Raji (cell line): Measurements from ENCODE around the gene PRR20C.
"Not testable (repeated sequence)": the region's sequence is repeated elsewhere in the genome, so short reads cannot be mapped to it uniquely, and the experiment has no call there.

Experiments
- POLR2A ChIP-seq: IDR thresholded peaks from 2 replicates; pipeline ENCODE4 v1.6.1; 2011; ENCODE audit warnings: low read depth, low read length, control low read depth; ENCODE audit not compliant: insufficient read depth

Gene PRR20C

DNA sequence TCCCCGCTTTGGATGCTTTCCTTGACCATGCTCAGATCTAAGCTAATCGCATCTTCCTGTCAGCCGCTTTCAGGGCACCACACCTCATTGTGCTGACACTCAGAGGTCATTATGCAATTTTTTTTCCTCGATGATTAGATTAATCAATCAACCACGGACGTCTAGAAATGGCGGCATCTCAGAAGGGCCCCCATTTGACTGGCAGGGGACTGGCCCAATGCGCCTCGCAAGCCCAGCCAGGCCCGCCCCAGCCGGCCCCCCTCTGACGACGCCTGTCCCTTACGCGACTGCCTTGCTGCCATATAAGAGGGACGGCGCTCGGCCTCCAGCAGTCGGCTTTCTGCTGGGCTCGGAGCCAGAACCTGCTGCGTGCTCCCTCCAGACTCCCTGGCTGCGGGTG lies at the start of gene PRR20C:
Gene PRR20C (plus strand): TSS at position 301 of the 400 bp plus-strand sequence. CDS start 387 bp downstream, outside the sequence.
- not testable (repeated sequence) for TF ChIP-seq POLR2A

DNA sequence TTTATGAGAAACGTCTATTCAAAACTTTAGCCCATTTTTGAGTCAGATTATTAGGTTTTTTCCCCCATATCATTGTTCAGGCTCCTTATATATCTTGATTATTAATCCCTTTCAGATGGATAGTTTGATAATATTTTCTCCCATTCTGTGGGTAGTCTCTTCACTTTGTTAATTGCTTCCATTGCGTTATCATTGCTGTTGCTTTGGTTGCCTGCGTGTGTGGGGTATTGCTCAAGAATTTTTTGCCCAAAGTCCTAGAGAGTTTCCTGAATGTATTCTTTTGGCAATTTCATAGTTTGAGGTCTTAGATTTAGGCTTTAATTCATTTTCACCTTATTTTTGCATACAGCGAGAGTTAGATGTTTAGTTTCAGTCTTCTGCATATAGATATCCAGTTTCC lies 38.9 kb upstream of the PRR20C start:
- TF ChIP-seq POLR2A, result no peak

DNA sequence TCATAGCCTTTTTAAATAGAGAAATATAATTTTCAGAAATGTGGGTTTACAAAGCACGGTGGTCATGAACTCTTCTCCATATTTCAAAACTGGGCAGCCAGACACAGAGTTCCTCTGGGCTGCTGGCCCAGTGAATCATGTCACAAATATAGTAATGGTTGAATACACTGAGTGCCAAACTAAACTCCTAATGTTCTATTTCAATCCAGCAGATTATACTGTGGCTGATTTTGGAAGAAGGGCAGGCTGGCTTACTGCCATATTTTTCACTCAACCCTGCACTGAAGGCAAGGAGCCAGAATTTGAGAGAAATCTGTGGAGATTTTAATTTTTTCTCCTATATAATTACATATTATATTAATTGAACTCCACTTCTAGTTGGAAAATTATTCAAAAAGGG lies 30.2 kb upstream of the PRR20C start:
- TF ChIP-seq POLR2A, result no peak

DNA sequence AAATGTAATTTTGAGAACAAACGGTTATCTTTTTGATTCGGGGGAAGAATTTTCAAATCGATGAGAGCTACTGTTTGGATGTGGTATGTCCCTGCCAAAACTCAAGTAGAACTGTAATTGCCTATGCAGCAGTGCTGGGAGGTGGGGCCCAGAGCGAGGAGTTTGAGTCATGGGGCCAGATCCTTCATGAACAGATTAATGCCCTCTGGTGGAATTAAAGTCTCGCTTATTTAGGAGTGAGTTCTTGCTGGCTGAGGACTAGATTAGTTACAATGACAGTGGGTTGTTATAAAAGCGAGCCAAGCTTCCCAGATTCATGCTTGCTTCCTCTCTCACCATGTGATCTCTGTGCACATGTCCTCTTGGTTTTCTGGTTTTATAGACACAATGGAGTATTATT lies 25.0 kb upstream of the PRR20C start:
- TF ChIP-seq POLR2A, result no peak

DNA sequence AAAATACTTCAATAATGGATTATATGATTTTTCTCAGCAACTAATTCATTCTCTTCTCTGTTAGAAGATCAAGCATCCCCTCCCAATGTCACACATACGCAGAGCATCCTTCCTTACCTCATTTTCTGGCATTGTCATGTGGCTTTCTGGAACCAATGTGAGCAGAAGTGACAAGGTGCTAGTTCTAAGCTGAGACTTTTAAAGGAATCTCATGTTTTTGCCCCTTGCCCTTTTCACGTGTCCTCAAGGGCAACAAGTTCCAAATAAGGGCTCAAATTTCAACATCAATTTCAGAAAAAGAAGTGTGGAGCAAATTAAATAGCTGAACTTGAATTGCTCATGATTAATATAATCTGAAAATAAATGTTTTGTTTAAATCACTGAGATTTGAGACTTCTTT lies 17.8 kb upstream of the PRR20C start:
- TF ChIP-seq POLR2A, result no peak

DNA sequence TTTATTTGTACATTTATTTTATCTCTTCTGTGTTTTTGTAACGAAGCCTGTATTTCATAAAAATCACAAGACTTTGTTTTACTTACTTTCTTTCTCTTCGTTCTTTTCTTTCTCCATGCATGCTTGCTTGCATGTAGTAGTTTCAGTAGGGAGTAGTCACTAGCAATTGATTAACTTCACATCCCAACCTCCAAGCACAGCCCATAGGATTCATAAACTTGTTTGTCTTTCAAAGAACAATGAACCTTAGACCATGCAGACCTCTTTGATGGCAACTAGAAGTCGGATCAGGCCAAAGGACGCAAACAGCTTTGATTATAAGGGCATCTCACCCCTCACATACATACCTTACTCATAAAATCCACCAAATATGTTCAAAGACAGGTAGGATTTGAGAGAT lies 16.3 kb upstream of the PRR20C start:
- TF ChIP-seq POLR2A, result no peak

DNA sequence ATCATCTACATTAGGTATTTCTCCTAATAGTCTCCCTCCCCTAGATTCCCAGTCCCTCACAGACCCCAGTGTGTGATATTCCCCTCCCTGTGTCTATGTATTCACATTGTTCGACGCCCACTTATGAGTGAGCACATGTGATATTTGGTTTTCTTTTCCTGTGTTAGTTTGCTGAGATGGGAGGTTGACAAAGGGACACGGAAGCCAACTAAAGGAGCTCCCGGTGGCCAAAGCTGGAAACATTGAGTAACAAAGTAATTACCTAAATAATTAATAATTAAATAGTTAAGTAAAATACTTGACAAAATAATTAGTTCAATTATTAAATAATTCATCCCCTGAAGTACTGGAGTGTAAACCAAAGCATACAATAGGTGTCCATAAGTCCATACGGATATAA lies 14.9 kb upstream of the PRR20C start:
- TF ChIP-seq POLR2A, result no peak

DNA sequence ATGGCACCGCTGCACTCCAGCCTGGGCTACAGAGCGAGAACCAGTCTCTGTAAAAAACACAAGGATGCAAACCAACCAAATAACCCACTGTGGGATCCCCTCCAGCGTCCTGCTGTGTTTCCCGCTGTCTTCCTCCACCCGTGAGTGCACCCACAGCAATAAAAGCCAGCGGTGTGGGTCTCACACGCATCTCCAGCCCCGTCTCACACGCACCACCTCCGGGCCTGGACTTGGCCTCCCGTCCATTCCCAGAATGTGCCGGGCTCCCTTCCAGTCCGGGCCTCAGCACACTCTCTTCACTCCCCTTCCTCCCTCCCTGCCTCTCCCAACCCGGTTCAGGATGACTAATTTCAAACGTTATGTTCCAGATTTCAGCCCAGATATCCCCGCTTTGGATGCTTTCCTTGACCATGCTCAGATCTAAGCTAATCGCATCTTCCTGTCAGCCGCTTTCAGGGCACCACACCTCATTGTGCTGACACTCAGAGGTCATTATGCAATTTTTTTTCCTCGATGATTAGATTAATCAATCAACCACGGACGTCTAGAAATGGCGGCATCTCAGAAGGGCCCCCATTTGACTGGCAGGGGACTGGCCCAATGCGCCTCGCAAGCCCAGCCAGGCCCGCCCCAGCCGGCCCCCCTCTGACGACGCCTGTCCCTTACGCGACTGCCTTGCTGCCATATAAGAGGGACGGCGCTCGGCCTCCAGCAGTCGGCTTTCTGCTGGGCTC lies 13.5 kb upstream of the PRR20C start, which contains the start of gene PRR20A:
Gene PRR20A (plus strand): TSS at position 684 of the 734 bp plus-strand sequence. CDS start 387 bp downstream, outside the sequence.
- not testable (repeated sequence) for TF ChIP-seq POLR2A

DNA sequence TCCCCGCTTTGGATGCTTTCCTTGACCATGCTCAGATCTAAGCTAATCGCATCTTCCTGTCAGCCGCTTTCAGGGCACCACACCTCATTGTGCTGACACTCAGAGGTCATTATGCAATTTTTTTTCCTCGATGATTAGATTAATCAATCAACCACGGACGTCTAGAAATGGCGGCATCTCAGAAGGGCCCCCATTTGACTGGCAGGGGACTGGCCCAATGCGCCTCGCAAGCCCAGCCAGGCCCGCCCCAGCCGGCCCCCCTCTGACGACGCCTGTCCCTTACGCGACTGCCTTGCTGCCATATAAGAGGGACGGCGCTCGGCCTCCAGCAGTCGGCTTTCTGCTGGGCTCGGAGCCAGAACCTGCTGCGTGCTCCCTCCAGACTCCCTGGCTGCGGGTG lies 6.7 kb upstream of the PRR20C start, which contains the start of gene PRR20B:
Gene PRR20B (plus strand): TSS at position 301 of the 400 bp plus-strand sequence. CDS start 387 bp downstream, outside the sequence.
- TF ChIP-seq POLR2A, result not testable (repeated sequence)

DNA sequence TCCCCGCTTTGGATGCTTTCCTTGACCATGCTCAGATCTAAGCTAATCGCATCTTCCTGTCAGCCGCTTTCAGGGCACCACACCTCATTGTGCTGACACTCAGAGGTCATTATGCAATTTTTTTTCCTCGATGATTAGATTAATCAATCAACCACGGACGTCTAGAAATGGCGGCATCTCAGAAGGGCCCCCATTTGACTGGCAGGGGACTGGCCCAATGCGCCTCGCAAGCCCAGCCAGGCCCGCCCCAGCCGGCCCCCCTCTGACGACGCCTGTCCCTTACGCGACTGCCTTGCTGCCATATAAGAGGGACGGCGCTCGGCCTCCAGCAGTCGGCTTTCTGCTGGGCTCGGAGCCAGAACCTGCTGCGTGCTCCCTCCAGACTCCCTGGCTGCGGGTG lies 6.5 kb downstream of the PRR20C start, which contains the start of gene PRR20D:
Gene PRR20D (plus strand): TSS at position 301 of the 400 bp plus-strand sequence. CDS start 387 bp downstream, outside the sequence.
- not testable (repeated sequence) for TF ChIP-seq POLR2A

DNA sequence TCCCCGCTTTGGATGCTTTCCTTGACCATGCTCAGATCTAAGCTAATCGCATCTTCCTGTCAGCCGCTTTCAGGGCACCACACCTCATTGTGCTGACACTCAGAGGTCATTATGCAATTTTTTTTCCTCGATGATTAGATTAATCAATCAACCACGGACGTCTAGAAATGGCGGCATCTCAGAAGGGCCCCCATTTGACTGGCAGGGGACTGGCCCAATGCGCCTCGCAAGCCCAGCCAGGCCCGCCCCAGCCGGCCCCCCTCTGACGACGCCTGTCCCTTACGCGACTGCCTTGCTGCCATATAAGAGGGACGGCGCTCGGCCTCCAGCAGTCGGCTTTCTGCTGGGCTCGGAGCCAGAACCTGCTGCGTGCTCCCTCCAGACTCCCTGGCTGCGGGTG lies 13.0 kb downstream of the PRR20C start, which contains the start of gene PRR20E:
Gene PRR20E (plus strand): TSS at position 301 of the 400 bp plus-strand sequence. CDS start 387 bp downstream, outside the sequence.
- TF ChIP-seq POLR2A, result not testable (repeated sequence)

DNA sequence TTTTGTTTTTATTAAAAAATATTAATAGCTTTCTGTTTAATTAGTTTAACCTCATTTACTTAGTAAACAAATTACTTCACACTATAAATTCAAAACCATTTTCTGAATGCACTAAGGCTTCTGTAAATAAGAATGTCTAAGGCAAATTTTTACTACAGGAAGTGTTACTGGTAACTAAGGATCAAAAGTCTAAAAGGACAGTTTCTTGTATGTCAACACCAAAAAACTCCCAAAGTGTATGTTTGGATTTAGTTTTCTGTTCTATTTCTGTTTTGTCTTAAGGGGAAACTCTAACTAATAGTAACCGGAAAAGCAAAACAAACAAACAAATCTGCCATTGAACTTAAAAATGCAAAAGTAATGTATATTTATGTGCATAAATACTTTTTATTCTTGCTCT lies 37.8 kb downstream of the PRR20C start:
- no peak for TF ChIP-seq POLR2A
